HK-2 (cell line): ENCODE data around the gene MBIP.

ENCODE experiments used
- DNase-seq: peaks from one replicate; pipeline ENCODE4 v3.0.0-alpha.2; 2018; ENCODE audit not compliant: unreplicated experiment

The MBIP gene

DNA sequence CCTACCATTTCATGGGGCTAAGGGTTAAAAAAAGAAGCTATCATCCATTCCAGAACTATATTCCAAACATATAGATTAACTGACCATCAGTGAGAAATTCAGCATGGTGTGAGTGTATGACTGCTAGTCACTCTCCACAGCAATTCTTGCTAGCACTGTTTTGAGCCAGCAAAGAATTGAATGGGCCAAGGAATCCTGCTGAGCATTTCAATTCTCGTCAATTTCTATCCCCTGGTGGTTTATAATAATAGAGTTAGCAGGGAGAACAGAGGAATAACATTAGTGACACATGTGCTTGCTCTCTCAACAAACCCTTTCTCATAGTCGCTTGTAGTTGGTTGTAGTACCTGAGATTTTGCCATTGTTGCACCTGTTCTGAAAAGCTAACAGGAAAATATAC lies 7.2 kb downstream of the MBIP start:
- DNase-seq, result no peak

DNA sequence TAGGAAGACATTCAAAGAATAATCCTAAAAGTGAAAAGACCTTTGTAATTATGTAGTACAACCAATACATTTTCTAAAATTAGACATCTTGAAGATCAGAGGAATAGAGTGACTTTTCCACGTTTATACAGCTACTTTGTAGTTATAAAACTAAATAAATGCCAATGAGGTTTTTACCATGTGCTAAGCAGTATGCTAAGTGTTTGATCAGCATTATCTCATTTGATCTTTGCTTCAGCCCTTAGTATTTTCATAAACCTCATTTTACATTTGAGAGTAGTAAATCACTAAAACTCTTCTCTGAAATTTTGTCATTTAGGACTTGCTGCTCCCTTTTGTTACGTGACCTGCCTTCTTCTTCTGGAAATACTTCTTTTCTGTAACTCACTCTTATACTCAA lies 13.6 kb downstream of the MBIP start:
- DNase-seq, result no peak

DNA sequence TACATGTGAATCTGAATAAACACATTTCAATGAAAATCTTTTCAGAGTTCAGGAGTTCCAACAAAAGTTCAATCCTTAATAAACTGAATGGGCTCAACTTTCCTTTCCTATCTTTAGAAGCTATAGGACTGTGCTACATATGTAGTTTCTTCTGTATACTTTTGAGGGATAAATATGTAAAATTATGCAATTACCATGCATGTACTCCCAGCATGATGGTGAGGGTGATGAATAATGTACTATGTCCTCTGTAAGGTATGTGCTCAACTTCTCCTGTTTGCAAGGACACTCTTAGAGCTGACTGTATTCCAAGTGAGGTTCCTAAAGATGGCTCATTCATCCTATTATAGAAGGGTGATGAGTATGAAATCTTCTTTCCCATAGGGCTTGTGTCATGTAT lies 15.5 kb downstream of the MBIP start:
- no peak for DNase-seq

DNA sequence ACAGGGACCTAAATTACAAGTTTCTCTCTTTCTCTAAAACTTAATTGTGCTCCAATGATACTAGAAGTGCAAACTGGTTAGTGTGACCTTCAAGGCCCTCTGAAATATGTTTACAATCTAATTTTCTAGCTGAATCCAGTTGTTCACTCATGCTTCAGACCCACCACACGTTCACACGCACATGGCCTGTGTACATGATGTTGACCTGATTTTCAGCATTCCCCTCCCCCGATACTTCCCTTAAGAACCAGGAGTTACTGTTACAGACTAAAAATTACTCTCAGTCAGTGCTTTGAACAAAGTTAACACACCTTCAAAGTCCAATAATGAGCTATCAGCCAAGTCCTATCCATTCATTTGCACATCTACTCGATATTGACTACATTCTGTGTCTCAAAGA lies 16.5 kb downstream of the MBIP start:
- DNase-seq, result no peak

DNA sequence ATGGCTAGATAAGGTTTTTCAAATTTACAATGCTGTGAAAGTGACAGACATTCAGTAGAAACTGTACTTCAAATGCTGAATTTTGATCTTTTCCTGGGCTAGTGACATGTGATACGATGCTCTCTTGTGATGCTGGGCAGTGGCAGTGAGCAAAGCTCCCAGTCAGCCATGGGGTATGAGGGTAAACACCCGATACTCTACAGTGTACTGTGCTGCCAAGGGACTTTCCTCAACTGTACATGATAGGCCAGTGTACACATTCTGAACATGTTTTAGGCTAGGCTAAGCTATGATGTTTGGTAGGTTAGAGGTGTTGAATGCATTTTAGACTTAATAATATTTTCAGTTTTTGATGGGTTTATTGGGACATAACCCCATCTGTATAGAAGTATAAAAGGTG lies 17.6 kb downstream of the MBIP start:
- no peak for DNase-seq

DNA sequence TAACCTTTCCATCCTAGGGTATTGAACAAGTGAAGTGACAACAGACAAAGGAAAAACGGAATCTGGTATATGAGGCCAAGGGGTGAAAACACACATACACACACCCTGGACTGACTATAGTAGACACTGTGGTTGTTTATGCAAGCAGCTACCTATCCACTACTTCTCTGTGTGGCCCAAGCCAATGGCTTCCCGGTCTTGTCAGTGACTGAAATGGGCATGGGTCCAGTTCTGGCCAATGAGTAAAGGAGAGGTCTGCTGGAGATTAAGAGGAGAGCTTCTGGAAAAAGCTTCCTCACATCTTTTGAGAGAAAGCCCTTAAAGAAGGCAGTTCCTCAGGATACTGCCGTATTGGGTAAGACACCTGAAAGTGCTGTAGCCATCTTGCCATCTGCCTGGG lies 19.3 kb downstream of the MBIP start:
- DNase-seq, result no peak

DNA sequence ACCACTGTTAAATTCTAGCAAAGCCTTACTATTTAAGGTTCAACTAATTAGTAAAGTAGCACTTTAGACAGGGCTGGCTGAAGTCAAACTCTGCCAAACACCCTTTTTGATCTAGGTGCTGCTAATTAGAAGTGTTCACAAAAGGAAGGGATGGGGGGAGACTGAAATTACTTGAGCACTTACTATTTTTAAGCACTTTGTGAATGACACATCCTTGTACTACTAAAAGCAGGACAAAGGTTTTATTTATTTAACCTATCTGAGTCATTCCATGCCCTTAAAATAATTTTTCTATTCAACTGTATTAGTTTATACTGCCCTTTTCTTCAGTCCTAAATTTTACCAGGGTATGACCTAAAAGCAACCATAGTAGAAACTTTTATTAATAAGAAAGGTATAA lies 20.1 kb downstream of the MBIP start:
- DNase-seq, result no peak

DNA sequence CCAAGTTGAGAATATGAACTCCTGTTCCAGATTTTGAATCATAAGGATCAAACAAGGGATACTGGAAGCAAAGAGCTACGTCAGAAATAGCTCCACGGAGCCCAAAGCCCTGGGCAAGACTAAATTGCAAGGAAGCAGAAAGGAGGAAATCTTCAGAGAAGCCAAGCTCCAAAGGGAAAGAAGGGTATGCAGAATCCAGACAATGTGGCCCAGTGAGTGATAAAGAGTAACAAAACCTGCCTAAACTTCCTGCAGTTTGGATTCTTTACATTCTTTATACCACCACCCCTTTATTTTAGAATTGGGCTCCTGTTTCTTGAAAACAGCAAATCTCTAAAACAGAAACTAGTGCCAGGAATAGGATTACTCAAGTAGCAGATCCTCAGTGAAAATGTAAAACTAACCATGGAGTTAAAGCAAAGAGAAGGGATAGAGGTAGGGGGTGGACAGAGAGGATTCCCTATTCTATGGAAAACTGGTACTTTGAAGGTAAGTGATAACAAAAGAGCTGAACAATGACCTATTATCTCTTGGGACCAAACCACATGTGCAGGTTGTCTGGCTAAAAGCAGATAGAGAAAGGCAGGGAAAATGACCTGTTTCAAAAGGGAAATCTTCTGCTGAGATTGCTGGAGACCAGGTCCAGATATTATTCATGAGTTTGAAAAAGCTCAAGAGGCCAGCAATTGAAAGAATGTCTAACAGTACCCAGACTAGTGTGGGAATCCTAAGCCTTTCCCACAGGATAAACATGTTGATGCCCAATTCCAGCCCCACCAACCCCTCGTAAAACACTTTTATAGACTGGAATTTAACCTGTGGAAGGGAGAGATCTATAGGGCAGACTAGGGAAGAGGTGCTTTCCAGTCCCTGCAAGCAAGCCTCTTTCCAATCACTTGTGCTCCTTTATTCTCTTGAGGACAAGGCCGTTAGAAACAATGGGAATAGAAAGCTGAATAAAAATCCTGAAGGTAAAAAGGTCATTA lies 24.5 kb downstream of the MBIP start:
- no peak for DNase-seq

DNA sequence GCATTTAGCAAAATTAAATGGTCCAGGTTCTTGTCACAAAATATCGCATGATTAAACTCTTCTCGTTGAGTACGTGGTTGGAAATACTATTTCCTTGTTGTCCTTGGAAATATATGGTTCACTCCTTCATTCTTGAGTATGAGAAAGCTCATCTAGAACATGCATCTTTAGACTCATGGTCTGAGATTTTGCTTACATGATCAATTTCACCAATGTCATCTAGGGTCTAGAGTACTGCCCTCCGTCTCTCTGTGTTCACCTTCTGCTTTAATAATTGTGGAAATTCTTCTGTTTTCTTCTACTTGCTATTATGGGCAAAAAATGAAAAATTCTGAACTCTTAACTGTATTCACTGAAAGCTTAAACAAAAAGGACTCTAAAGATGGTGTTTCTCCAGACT lies 25.9 kb downstream of the MBIP start:
- DNase-seq, result no peak

DNA sequence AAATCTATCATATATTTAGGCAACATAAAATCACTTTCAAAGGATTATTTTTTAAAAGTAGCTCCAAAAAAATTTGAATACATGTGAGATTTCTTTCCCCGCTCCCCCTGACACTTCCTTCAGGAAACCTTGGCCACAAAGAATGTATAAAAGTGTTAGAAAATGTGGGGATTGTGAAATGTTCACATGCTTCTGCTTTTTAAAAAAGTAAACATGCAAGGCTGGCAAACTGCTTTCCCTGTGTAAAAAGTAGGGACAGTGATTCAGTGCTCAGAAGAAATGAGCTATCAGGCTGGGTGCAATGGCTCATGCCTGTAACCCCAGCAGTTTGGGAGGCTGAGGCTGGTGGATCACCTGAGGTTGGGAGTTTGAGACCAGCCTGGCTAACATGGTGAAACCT lies 26.6 kb downstream of the MBIP start:
- DNase-seq, result no peak

DNA sequence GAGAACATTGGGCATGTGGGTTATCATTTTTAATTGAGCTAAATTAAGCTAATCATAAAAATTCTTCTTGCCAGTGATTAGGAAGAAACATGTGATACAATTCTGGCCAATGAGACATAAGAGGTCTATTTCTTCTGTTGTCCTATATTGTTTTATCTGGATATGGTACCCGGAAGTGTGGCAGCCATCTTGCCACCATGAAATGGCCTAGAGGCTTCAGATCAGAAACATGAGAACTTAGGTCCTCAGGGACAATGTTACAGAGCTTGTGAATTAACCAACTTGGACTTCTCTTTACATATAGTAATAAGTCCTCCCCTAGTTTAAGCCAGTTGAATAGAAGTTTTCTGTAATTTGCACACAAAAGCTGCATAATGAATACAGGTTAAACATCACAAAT lies 30.5 kb downstream of the MBIP start:
- DNase-seq, result no peak

DNA sequence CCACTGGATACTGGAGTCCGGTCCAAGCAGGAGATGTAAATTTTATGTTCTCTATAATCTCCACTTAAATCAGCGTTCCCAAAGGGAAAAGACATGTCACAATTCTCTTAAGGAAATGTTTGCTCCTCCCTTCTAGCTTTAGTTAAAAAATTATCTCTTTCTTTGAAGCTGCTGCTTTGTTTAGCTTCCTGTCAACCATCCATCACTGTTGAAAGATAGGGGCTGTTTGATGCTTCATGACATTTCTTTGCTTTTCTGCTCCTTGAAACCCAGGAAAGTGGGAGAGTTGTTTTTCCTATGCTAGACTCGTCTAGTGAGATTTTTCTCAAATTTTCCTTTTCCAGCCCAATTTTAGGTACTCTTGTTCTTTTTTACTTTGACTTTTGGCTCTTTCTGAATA lies 31.9 kb downstream of the MBIP start:
- DNase-seq, result no peak

DNA sequence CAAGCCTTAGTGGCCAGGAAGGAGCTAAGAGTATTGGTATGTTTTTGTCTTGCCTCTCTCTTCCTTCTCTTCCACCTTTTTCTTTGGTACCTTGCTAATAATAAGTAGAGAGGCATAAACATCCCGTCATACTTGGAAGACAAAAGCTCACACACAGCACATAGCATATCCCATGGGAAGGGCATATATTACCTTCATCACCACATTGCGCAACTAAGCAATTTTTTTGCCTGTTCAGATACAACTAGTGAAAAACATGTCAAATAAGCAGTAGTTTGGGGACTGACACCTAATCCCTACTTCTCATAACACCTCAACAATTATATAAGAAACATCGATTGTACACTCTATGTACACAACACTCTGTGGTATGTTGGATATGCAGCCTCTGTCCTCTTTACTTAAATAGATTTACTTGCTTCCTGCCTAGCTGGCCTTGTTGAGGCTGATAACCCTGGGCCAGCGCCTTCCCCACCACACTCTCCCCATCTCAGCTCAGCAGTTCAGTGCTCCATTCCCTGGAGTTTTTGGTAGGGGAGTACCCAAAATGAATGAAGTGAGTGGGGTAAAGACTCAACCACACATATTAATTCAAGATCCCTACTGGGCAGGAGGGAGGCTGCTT lies 35.4 kb downstream of the MBIP start:
- no peak for DNase-seq

DNA sequence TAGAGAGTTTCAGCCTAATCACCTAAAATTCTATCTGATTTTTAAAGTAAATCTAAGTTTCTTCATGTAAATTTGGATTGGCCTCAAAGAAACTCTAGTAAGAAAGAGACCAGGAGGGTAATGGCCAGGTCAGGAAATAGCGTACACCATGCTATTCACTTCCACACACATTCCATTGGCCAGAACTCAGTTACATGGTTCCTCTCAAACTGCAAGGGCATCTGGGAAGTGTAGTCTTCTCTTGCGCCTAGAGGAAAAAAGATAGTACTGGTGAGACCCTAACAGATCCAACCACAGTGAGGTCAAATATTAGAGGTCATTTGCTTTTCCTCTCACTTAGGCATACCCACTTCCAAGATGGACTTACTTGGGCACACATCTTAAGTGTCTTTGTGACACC lies 39.1 kb downstream of the MBIP start:
- no peak for DNase-seq

DNA sequence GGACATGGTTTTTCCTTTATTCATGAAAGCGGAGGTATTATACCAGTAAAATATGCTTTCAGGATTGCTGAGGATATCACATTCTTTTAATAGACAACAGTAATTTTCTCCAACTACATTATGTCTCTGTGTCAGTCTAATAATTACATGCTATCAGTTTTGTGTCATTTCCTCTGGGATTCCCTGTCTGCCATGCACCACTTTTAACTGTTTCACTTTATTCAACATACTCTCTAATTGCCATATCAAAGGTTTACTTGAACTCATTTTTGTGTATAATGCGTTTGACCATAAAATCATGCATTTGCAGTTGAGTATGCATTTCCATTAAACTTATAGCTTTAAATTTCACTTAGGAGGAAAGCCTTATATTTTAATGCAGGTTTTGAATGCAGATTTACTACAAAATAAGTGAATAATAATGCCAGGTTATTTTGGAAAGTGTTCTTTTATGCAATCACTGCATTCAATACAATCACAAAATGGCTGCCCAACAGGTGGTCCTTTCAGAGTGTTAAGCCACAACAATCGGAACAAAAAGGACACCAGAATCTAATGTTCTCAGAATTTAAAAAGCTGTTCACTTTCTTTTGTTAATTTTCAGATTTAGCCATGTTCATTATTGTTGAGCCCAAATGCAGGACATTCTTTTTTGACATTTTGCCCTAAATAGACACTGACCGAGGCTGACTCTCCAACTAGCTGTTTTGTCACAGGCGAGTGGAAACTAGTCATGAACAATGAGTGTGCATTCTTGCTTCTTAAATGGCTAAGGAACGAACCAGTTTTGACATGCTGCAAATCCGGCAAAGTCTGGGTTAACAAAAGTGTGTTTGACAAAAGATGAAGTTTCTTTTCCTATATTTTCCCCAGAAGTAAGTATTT lies 40.9 kb downstream of the MBIP start:
- no peak for DNase-seq

DNA sequence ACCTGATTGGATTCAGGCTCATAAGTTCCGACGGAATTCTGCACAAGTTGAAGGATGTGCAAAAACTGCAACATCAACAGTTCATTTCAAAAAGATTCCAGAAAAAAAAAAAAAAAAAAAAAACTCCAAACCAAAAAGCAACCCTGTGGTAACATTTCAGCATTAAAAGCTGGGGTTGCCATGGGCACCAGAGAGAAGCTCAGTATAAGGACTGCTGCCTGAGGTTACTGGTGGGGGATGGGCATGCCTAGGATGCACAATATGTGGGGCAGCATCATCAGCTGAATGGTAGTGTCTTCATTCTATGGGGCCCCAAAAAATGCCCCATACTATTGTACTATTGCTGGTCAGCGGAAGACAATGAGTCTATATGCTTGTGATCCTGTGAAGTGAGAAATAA lies 44.7 kb downstream of the MBIP start:
- no peak for DNase-seq

DNA sequence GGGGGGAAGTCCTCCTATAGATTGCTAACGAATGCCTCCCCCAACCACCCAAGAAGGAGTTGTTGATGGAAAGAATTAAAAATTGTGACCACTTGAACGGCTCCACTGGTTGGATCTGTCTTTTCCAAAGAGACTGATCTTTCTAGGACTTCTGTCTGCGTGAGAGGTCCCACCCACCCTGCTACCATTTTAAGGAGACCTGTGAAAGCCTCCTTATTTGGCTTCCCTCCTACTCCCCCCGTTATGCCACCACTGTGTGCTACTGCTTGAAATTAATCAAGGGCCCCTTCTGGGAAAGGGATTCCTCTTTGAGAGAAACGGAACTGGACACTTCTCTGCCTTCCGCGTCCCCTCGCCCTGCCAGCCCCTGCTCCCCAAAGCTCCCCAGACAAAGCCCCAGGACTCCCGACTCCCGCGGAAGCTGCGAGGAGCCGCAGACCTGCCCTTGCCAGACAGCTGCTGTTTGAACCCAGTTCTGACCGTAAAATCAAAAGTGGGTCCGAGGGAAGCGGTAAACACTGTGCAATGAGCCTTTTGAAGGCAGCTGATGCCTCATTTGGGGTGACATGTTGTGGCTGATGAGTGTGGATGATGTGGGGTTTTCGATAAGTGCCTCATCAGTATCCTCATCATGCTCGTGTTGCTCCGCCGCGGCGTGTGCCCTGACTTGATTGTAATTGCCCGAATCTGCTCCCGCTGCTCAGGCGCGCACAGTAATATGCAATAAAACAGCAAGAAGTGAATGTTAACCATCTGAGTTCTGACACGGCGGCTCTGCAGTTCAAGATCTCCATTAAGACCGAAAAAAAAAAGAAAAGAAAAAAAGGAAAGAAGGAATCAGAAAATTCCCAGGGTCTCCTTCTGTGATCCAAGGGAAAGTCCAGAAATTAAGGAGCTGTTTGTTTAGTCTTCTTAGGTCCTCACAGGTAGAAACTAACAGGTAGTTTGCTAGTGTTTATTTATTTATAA lies 48.2 kb downstream of the MBIP start:
- no peak for DNase-seq

DNA sequence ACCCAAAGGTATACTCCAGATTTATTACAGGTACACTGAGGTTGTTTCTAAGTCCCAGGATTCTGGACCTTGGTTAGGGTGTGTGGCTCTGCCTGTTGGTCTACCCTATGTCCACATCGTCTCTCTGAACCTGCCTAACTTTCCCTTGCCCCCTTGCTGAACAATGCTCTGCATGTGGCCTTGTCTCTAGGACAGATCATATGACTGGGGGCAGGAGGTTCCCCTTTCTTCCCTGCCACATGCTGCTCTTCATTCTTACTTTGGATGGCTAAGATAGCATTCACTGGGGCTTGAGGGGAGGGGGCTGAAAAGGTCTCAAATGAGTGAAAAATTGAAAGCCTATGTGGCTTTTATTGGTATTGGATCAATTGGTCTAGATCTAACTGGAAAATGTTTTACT lies 49.2 kb downstream of the MBIP start:
- DNase-seq, result no peak

DNA sequence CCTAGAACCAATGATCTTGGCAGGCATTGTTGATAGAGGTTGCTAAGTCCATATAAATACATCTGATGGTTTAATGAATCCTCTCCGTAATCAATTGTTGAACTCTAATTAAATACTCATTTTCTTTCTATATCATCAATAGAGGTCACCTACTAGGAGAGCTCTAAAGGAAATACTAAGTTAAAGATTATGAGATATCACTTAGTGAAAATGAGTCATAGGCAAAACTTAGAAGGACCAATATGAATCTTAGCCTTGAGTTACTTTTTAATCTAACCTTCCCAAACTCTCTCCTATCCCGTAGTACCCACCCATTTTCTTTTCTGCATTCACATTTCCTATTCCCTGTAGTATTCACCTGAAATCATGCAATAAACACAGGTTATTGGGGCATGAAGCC lies 50.2 kb downstream of the MBIP start:
- no peak for DNase-seq

DNA sequence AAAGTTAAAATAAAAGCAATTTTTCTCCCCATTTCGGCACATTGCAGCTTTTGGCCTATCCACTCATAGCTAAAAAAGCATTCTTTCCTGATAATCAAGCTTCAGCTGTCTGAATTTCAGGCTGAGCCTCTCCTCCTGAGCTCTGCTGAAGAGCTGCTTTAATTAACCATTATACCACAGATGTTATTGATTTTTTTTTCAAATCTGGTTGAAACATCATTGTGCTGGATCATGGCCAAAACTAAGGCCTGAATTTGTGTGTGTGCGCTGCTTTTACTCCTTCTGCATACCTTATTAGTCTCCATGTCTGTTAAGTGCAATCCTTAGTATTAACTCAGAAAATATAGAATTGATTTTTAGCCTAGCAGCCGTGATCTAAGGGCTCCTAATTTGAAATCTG lies 52.3 kb downstream of the MBIP start:
- no peak for DNase-seq

DNA sequence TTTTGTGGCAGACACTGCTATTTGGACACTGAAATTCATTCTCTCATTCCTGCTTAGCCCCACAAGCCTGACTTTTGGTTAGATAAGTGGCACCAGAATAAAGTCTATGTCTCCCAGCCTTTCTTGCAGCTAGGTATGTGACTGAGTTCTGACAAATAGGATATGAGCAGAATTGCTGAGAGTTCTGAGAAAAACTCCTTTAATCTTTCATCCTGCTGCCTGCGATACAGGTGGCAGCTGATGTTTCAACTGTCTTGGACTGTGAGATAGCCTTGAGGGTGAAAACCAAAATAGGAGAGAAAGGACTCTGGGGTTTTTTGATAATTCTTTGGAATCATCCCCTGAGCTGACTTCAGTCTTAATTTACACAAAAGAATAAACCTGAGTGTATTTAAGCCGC lies 55.8 kb downstream of the MBIP start:
- no peak for DNase-seq
